GM20000 (cell line): Measurements from ENCODE around the gene FGFR2.

Source experiments
- DNase-seq: peaks from one replicate; pipeline ENCODE4 v3.0.0; 2012; ENCODE audit warnings: low spot score
- CTCF ChIP-seq: IDR thresholded peaks from 2 replicates; pipeline ENCODE4 v1.5.1; 2012; ENCODE audit warnings: mild to moderate bottlenecking, control low read depth; ENCODE audit errors: extremely low read depth, missing control alignments

FGFR2 gene

GRCh38 chr10:121461307-121461706, 136.9 kb downstream of the FGFR2 start:
- TF ChIP-seq CTCF = no peak
- DNase-seq = no peak

GRCh38 chr10:121460733-121461132, 137.5 kb downstream of the FGFR2 start:
- no peak for DNase-seq
- no peak for TF ChIP-seq CTCF

GRCh38 chr10:121459622-121460453, 138.4 kb downstream of the FGFR2 start:
- no peak for DNase-seq
- TF ChIP-seq CTCF = no peak

- TF ChIP-seq CTCF = no peak
- DNase-seq = no peak
These were observed 139.0 kb downstream of the FGFR2 start for GRCh38 chr10:121459279-121459621.

- no peak for TF ChIP-seq CTCF
- no peak for DNase-seq
These were observed 140.5 kb downstream of the FGFR2 start for GRCh38 chr10:121457729-121458128.

GRCh38 chr10:121455377-121455776, 142.9 kb downstream of the FGFR2 start:
- DNase-seq = no peak
- TF ChIP-seq CTCF = no peak

- TF ChIP-seq CTCF = no peak
- DNase-seq = no peak
These were observed 143.5 kb downstream of the FGFR2 start for GRCh38 chr10:121454781-121455180.
